Inferior parietal cortex (tissue), 1 donor: ENCODE data around the gene TNFRSF11A.

Source experiments
- DNase-seq: peaks from one replicate; pipeline ENCODE4 v3.0.0-alpha.2; 2016; ENCODE audit errors: extremely low spot score

Gene TNFRSF11A

DNA sequence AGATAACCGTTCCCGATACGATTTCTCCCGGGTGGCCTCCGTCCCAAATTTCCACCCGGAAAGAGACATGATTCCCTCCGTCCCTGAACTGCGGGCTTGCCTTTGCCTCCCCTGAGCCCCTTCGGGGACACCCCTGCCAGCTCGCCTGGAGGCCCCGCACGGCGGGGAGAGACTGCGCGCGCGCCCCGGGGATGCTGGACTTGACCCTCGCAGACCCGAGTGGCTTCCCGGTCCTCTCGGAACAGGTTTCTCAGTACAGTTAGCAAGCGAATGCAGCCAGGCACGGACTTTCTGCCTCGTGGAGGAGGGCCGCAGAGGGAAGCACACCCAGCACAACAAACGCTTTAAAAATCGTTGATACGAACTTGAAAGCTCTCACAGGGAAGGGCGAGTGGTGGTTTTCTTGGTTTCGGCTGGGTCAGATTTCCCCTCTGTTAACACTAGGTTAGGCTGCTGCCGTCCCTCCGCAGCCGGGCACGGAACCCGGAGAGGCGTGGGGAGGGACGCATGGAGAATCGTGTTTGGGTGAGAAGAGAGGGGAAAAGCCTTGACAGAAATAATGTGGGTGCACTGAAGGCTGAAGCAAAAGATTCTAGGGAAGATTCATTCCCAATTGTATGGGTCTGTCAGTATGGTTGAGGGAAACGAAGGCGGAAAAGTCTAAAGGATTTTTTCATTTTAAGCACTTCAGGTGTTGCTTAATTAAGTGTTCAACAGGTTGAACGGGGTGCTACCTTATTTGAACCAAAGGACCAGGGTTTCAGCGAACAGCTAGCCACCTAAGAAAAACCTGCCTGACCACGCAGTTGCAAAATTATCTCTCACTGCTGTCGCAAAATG is 916 bp downstream of the TNFRSF11A start:
- DNase-seq: no peak

DNA sequence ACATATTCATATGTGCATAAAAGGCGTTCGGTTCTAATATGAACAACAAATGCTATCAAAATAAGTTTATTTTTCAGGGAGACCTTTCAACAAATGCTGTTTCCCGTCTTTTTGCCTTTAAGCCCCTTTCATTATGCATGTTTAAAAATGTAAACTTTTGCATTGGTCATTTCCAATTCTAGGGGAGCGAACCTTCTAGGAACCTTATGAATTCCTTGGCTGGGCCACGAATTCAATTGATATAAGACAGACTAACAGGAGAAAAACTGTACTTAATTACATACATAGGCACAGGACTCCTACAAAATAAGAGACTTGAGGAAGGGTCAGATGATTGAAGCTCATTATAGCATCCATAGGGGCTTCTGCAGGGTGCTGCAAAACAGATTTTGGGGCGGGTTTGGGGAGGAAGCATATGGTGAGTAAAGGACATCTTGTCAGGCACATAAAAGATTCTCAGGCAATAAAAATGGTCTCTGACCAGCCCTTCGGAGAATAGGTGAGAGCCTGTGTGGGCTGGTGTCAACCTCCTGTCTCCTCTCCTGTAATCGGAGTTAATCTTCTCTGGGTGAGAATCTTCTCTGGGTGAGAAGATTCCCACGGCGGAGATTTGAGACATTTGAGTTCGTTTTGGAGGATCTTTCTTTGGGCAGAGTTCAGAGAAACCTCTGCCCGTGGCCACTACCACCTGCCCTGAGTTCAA is 1.7 kb downstream of the TNFRSF11A start:
- DNase-seq: no peak

DNA sequence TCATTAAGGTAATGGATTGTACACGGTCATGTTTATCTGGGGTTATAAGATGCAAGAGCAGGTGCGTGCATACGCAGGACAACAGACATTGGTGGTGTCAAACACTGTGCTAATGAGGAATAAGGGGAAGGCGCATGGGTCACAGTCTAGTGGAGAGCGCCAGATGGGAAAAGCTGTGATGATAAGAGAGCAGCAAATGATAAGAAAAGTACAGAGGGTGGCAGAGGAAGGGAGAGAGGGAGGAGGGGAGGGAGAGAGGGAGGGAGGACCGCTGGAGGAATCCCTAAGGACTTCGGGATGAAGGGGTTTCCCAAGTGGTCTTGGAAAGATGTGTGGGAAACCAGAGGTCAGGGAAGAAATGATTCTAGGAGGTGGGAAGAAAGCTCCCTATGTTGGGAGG is 2.9 kb downstream of the TNFRSF11A start:
- no peak for DNase-seq

GRCh38 chr18:62328586-62329525 is 3.7 kb downstream of the TNFRSF11A start:
- no peak for DNase-seq

DNA sequence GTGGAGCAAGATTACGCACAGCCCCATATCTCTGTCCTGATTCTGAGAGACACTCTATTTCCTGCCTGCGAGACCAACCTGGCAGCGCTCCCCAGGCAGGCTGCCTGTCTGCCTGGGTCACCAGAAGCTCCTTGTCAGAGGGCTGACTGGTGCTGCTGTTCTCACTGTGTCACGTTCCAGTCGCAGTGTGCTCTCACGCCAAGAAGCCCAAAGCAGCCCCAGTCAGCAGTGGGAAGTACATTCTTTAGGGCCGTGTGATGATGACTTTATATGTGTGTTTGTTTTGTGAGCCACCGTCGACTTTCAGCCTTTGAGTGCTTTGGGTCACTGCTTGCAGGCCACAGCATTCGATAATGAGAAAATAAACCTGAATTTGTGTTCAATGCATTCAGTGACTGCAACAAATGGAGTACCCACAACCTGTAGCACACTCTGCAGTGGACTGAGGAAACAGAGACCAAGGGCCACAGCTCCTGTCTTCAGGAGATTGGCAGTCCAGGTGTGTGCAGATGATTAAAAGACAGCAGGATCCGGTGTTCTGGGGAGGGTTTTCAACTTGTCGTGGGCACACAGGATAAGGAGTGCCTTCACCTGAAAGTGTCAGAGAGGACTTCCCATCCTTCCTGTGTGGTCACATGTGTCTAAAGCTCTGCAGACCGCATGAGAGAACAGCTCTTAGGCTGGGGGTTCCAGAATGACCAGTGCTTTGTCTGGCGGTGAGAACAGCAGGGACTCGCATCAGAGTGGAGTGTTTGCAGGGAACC is 4.8 kb downstream of the TNFRSF11A start:
- DNase-seq: no peak

- DNase-seq: no peak
Observed at GRCh38 chr18:62330650-62331049, 5.5 kb downstream of the TNFRSF11A start.

DNA sequence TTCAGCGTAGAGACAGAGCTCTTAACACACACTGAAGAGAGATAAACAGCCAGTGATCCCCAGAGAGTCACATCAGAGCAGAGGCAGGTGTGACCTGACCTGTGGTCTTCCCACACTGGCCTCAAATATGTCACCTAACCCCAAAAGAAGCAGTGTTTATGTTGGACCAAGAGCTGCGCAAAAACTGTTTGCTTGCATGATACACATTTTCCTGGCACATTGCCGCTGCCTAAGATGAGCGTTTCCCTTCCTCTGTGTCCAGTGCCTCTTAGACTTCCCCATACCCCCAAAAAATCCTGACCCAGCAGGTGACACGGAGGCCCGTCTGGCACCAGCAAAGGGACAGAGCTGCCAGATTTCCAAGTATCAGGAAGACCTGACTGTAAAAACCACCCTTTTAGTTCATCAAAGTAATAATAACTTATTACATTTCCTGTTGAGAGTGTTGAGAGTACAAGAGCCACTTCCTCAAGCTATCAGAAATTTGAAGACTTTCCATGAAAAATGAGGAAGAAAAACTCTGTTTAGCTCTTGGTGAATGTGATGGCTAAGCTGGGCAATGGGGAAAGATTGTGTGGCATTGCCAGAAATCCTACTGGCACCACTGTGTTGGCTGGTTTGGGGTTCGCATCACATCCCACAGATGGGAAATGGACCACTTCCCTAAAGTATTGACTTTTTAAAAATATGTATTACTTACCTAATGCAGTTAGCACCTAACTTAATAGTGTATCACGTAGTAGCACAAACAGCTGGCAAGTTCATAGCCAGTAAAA is 6.7 kb downstream of the TNFRSF11A start:
- no peak for DNase-seq

DNA sequence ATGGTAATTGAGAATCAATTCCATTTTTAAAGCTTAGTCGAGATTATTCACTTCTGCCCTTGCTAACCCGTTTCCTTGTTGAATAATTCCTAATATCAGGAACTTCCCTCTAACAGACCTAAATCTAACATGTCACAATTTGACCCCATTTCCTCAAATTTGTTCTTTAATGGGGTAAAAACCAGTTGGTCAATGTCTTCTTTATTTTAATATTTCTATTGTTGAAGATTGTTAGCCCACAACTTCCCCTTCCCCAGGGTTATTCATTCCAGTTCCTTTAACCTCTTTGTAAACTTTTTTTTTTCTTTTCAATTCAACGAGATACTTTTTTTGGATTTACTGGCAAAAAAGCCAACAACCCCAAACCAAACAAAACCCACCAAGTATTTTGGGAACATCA is 7.3 kb downstream of the TNFRSF11A start:
- DNase-seq: no peak

GRCh38 chr18:62332964-62333695 is 8.0 kb downstream of the TNFRSF11A start:
- no peak for DNase-seq

- no peak for DNase-seq
Observed at GRCh38 chr18:62334120-62334519, 9.0 kb downstream of the TNFRSF11A start.

DNA sequence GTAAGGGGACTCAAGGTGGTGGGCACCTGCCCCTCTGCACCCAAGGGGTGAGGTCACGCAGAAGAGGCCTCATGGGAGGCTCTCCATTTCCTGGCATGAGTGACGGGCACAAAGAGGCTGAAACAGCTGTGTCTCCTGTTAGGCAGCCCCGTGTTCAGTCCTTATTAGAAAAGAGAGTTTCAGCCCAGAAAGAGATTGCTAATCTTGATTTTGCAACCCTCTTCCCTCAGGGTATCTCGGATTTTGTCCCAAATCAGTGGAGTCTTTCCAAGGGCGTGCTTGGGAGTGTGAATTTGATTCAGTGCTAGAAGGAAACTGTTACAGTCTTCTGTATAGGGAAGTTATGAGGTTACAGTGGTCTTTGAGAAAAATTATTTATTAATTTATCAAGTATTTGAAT is 10.4 kb downstream of the TNFRSF11A start:
- DNase-seq: no peak

DNA sequence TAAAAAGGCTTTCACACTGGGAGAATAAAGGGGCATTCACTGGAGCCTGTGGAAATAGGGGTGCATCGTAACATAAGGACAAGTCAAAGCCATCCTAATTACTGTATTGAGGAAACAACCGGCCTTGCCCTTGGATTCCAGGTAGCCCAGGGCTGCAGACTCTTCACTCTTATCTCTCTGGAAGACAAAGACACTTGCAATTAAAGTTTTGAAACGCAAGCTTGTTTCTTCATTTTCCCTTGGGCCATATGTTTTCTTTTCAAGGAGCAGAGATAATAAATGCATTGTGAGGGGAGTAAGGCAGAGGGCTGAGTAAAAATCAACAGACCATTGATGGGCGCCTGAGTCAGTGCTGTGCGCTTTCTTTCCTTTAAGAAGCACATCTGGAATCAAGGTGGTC is 11.5 kb downstream of the TNFRSF11A start:
- DNase-seq: no peak

DNA sequence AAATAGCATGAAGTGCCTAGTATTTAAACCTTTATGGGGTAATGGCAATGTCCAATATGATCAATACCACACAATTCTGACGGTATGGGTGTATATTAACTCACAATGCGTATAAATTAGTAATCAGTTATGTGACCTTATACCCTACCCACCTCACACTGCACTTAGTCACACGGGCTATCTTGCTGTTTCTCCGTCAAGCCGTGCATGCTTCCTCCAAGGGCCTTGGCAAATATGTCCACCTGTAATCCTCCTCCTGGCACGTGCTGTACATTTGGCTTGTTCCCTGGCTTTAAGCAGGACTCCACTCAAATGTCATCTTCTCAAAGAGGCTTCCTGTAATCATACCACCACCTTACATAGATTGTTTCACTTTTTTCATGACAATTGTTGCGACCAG is 12.2 kb downstream of the TNFRSF11A start:
- DNase-seq: no peak

DNA sequence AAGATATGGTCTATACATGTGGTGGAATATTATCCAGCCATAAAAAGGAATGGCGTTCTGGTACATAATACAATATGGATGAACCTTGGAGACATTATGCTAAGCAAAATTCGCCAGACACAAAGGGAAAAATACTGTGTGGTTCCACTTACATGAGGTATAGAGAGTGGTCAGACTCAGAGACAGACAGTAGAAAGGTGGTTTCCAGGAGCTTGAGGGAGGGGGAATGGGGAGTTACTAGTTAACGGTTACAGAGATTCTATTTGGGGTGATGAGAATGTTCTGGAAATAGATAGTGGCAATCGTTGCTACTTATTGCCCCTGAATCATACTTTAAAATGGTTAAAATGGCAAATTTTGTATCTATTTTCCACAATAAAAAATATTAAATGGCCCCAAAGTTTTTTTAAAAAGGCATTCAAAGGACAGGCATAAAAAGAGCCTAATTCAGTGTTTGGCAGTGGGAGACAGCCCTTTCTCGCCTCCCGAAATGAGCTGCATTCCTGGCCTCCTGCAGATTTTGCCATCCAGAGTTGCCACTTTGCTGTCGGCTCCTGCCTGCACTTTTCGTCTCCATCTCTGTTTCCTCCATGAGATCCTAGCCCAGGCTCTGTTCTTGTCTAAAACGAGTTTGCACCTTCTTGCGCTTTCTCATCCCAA is 13.5 kb downstream of the TNFRSF11A start:
- DNase-seq: no peak

GRCh38 chr18:62339106-62339988 is 14.2 kb downstream of the TNFRSF11A start:
- no peak for DNase-seq

DNA sequence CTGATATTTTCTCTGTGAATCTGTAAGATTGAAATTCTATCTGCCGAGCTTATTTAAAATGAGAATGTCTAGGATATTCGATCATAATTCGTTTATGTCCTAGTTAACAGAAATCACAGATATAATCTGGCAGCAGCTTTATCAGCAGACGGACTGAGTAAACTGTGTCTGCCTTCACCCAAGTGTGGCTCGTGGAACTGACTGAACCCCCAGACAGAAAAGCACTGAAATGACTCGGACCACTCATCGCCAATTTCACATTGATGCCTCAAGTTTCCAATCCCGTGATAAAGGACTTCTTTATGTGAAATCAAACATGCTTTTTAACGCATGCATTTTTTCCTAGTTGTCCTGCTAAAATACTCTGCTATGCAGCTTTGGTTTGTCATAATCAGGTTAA is 15.9 kb downstream of the TNFRSF11A start:
- no peak for DNase-seq

DNA sequence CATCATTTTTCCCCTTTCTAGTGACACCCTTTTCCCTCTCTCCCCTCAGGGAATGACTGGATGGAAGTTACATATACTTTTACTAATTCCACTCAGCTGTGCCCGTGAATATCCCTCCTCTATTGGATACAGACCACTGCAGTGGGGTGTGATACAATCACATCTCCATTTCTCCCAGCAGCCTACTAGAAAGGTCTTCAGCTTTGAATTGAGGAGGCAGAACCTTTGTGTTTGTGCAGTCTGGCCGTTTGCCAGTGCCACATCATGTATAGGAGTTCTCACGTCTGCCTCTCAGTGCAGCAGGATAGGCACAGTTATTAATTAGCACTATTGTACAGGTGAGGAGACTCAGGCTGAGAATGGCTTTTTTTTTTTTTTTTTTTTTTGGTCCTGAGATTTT is 16.4 kb downstream of the TNFRSF11A start:
- no peak for DNase-seq

- no peak for DNase-seq
Observed at GRCh38 chr18:62342884-62343283, 17.8 kb downstream of the TNFRSF11A start.
